ENCODE results near the gene SCMH1.

GRCh38 chr1:41233708-41234107, 8.4 kb downstream of the SCMH1 start:
- TF ChIP-seq, protein P1, sequence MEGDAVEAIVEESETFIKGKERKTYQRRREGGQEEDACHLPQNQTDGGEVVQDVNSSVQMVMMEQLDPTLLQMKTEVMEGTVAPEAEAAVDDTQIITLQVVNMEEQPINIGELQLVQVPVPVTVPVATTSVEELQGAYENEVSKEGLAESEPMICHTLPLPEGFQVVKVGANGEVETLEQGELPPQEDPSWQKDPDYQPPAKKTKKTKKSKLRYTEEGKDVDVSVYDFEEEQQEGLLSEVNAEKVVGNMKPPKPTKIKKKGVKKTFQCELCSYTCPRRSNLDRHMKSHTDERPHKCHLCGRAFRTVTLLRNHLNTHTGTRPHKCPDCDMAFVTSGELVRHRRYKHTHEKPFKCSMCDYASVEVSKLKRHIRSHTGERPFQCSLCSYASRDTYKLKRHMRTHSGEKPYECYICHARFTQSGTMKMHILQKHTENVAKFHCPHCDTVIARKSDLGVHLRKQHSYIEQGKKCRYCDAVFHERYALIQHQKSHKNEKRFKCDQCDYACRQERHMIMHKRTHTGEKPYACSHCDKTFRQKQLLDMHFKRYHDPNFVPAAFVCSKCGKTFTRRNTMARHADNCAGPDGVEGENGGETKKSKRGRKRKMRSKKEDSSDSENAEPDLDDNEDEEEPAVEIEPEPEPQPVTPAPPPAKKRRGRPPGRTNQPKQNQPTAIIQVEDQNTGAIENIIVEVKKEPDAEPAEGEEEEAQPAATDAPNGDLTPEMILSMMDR (IDR thresholded peaks at IDR 0.05) = no peak
- no peak for TF ChIP-seq POLR2A (IDR thresholded peaks at IDR 0.05)

Data from uterus (tissue), 2 donors.